SK-N-SH (cell line): ENCODE measurements around the gene LRRFIP2. TPM values are rescaled to one million over a fixed set of nuclear protein-coding genes. Genes with fewer than 3 reads are reported as not detected.

Experiments used
- CTCF ChIA-PET: fragments of 300-600, 350-600 bp; formaldehyde crosslinking; extraction: SDS; loops from one replicate; lab custom pipeline; 2021; lab: Yijun Ruan, JAX
- POLR2A ChIA-PET: fragments of 350-600 bp; sonication (Branson Sonifier 250); formaldehyde crosslinking; extraction: SDS; loops from one replicate; lab custom pipeline; 2020; ENCODE audit warnings: antibody characterized with exemption, inconsistent platforms; lab: Yijun Ruan, JAX
- DNase-seq: peaks from one replicate; pipeline ENCODE4 v3.0.0; 2012
- H2AFZ ChIP-seq: fragments of 200-600 bp; sonication (generic); 2 replicates; pipeline ENCODE4 v1.8.1; 2016; ENCODE audit warnings: antibody characterized with exemption, mild to moderate bottlenecking, low read depth
- H3F3A ChIP-seq: fragments of 200-600 bp; sonication (generic); replicated peaks from 2 replicates; pipeline ENCODE3; 2016; ENCODE audit warnings: antibody characterized with exemption, mild to moderate bottlenecking; ENCODE audit not compliant: insufficient read depth
- H3K27ac ChIP-seq, 2 experiments: fragments of 200-500 bp in 1 of 2; fragments of 200-600 bp in 1 of 2; sonication (Bioruptor generic) in 1 of 2; sonication (generic), shearing (Covaris generic) in 1 of 2; 2 replicates each; pipeline versions ENCODE4 v1.5.1 to v1.6.1; 2014 to 2016; ENCODE audit warnings: low read depth in 2 of 2, inconsistent platforms in 1 of 2, low read length in 1 of 2, mild to moderate bottlenecking in 1 of 2, mixed read lengths in 1 of 2
- H3K27me3 ChIP-seq: fragments of 200-600 bp; sonication (generic), shearing (Covaris generic); 2 replicates; pipeline ENCODE4 v1.6.1; 2016; ENCODE audit warnings: mixed run types; ENCODE audit not compliant: insufficient read depth
- H3K36me3 ChIP-seq, 2 experiments: fragments of 200-500 bp in 1 of 2; fragments of 200-600 bp in 1 of 2; sonication (Bioruptor generic) in 1 of 2; sonication (generic) in 1 of 2; replicated peaks in 1 of 2; 2 replicates each; pipeline versions ENCODE3 to v1.5.1; 2014 to 2016; ENCODE audit warnings: low read length in 1 of 2, mild to moderate bottlenecking in 1 of 2; ENCODE audit not compliant: insufficient read depth in 2 of 2, control insufficient read depth in 1 of 2
- H3K4me1 ChIP-seq, 2 experiments: fragments of 200-500 bp in 1 of 2; fragments of 200-600 bp in 1 of 2; sonication (Bioruptor generic) in 1 of 2; sonication (generic), shearing (Covaris generic) in 1 of 2; 2 replicates each; pipeline versions ENCODE4 v1.5.1 to v1.6.1; 2014 to 2016; ENCODE audit warnings: low read depth in 1 of 2, low read length in 1 of 2, mixed run types in 1 of 2; ENCODE audit not compliant: insufficient read depth in 2 of 2, control insufficient read depth in 1 of 2
- H3K4me2 ChIP-seq: fragments of 200-600 bp; sonication (generic), shearing (Covaris generic); 2 replicates; pipeline ENCODE4 v1.6.1; 2017; ENCODE audit warnings: mixed run types
- H3K4me3 ChIP-seq, 2 experiments: fragments of 200-500 bp in 1 of 2; fragments of 200-600 bp in 1 of 2; sonication (Bioruptor generic) in 1 of 2; sonication (generic), shearing (Covaris generic) in 1 of 2; 2 replicates each; pipeline versions ENCODE4 v1.5.1 to v1.8.1; 2014 to 2016; ENCODE audit warnings: low read depth in 2 of 2, inconsistent platforms in 1 of 2, low read length in 1 of 2, mild to moderate bottlenecking in 1 of 2, mixed read lengths in 1 of 2, moderate library complexity in 1 of 2
- H3K79me2 ChIP-seq: fragments of 200-600 bp; sonication (generic); 2 replicates; pipeline ENCODE4 v1.8.1; 2017; ENCODE audit warnings: mild to moderate bottlenecking; ENCODE audit not compliant: insufficient read depth
- H3K9ac ChIP-seq: fragments of 200-600 bp; sonication (generic); 2 replicates; pipeline ENCODE4 v1.6.1; 2017; ENCODE audit warnings: mixed run types
- H3K9me2 ChIP-seq: fragments of 200-600 bp; sonication (generic); 2 replicates; pipeline ENCODE4 v1.6.1; 2017; ENCODE audit warnings: mixed run types
- H3K9me3 ChIP-seq: fragments of 200-600 bp; sonication (generic); 2 replicates; pipeline ENCODE4 v1.6.1; 2017; ENCODE audit warnings: mixed run types, mild to moderate bottlenecking, moderate library complexity
- H4K20me1 ChIP-seq: fragments of 200-600 bp; sonication (generic); 2 replicates; pipeline ENCODE4 v1.6.1; 2017; ENCODE audit warnings: mild to moderate bottlenecking, mixed run types; ENCODE audit not compliant: insufficient read depth
- GABPA ChIP-seq: IDR thresholded peaks from 2 replicates; pipeline ENCODE4 v1.4.0; 2012; ENCODE audit warnings: low read depth, mild to moderate bottlenecking
- JUND ChIP-seq: IDR thresholded peaks from 2 replicates; pipeline ENCODE4 v1.4.0; 2012
- MAX ChIP-seq: IDR thresholded peaks from 2 replicates; pipeline ENCODE4 v1.4.0; 2012; ENCODE audit warnings: low read depth
- NFIC ChIP-seq: IDR thresholded peaks from 2 replicates; pipeline ENCODE4 v1.4.0; 2012; ENCODE audit warnings: borderline replicate concordance
- PBX3 ChIP-seq: IDR thresholded peaks from 2 replicates; pipeline ENCODE4; 2012
- POLR2AphosphoS5 ChIP-seq: IDR thresholded peaks from 2 replicates; pipeline ENCODE4 v1.6.1; 2012; ENCODE audit warnings: low read depth, low read length
- SIN3A ChIP-seq: IDR thresholded peaks from 2 replicates; pipeline ENCODE4 v1.6.1; 2012; ENCODE audit warnings: low read depth, mild to moderate bottlenecking, low read length, moderate library complexity, borderline replicate concordance
- TCF12 ChIP-seq: IDR thresholded peaks from 2 replicates; pipeline ENCODE4 v1.4.0; 2012
- TEAD4 ChIP-seq: IDR thresholded peaks from 2 replicates; pipeline ENCODE4 v1.4.0; 2012; ENCODE audit warnings: mild to moderate bottlenecking, borderline replicate concordance; ENCODE audit not compliant: insufficient read depth
- USF2 ChIP-seq: fragments of 150-350 bp; IDR thresholded peaks from 2 replicates; pipeline ENCODE4 v1.6.1; 2017; ENCODE audit warnings: antibody characterized with exemption, low read length, low read depth, borderline replicate concordance
- YY1 ChIP-seq: IDR thresholded peaks from 2 replicates; pipeline ENCODE4 v1.4.0; 2012; ENCODE audit warnings: low read depth, mild to moderate bottlenecking
- WGBS: methylation state at CpG from one replicate; pipeline ENCODE4 v1.1.6; 2017; ENCODE audit warnings: low lambda C conversion rate; 5-methylcytosine and 5-hydroxymethylcytosine counted together
- polyA plus RNA-seq, 3 experiments: library from polyadenylated mRNA; depleted of rRNA; stranded (reverse); fragments of >200 nt; gene quantifications; 2 replicates each; pipeline ENCODE4 v1.2.3, GENCODE V29; 2012
- TF ChIP-seq, protein P1 (sequence below): IDR thresholded peaks from 2 replicates; pipeline ENCODE4 v1.4.0; 2012; ENCODE audit warnings: low read depth, borderline replicate concordance

LRRFIP2 gene
- polyA plus RNA-seq, 1 of the 3 experiments (the other 2 are of a cell fraction) = 27.2 TPM

- TF ChIP-seq, protein P1, sequence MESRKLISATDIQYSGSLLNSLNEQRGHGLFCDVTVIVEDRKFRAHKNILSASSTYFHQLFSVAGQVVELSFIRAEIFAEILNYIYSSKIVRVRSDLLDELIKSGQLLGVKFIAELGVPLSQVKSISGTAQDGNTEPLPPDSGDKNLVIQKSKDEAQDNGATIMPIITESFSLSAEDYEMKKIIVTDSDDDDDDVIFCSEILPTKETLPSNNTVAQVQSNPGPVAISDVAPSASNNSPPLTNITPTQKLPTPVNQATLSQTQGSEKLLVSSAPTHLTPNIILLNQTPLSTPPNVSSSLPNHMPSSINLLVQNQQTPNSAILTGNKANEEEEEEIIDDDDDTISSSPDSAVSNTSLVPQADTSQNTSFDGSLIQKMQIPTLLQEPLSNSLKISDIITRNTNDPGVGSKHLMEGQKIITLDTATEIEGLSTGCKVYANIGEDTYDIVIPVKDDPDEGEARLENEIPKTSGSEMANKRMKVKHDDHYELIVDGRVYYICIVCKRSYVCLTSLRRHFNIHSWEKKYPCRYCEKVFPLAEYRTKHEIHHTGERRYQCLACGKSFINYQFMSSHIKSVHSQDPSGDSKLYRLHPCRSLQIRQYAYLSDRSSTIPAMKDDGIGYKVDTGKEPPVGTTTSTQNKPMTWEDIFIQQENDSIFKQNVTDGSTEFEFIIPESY = no peak
- TF ChIP-seq JUND = no peak
Measured at GRCh38 chr3:37173806-37174205, 576 bp downstream of the LRRFIP2 start (continued).

- Histone ChIP-seq H3K4me3 (no peak overlapping the region), H3K36me3 (peaks cover 12 to 31% of the 10 kb centered on the region in 2 experiments), H3K79me2 (peaks cover 99% of the 10 kb centered on the region)
- DNase-seq = no peak
- TF ChIP-seq YY1 = no peak
- TF ChIP-seq PBX3 = peak; percentile 29; the same call in 1 of the 2 replicates
- TF ChIP-seq, protein P1 = no peak
- no peak for TF ChIP-seq POLR2AphosphoS5
- no peak for TF ChIP-seq USF2
- no peak for TF ChIP-seq GABPA
- no peak for TF ChIP-seq NFIC
- TF ChIP-seq, all 33 proteins: peak for 1
- WGBS = 79% methylated on average over 4 of the region's 4 CpGs
- H3K27me3 ChIP-seq = no peaks in the 10 kb centered on the region
- H3F3A ChIP-seq = peaks cover 21% of the 10 kb centered on the region
- no peak overlapping the region for H3K9ac ChIP-seq
- no peak overlapping the region for H3K27ac ChIP-seq
- H3K9me3 ChIP-seq = no peaks in the 10 kb centered on the region
- no peak overlapping the region for H3K4me2 ChIP-seq
- peaks cover 9 to 23% of the 10 kb centered on the region in 2 experiments; a peak in 3 of 4 replicates for H3K4me1 ChIP-seq
- peaks cover 10% of the 10 kb centered on the region for H4K20me1 ChIP-seq
- no peaks in the 10 kb centered on the region for H3K9me2 ChIP-seq
- ChIA-PET CTCF (no interaction called here), POLR2A (no interaction called here)
- no peak overlapping the region for H2AFZ ChIP-seq
Measured at GRCh38 chr3:37171144-37171543, 3.2 kb downstream of the LRRFIP2 start.

DNA sequence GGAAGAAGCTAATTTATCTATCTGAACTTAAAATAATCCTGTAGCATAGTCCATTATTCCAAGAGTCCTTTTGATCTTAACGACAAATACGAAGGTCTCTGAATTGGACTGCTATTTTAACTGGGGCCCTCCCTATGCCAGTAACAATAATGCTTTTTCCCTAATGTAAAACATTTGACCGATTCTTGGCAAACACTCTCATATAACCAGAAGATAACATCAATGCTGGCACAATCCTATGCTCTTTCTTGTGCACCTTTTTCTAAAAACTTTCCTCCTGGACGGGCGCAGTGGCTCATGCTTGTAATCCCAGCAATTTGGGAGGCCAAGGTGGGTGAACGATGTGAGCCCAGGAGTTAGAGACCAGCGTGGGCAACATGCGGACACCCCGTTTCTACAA, 3.9 kb downstream of the LRRFIP2 start:
- H2AFZ ChIP-seq = no peak overlapping the region
- H3K9me2 ChIP-seq = no peaks in the 10 kb centered on the region
- H4K20me1 ChIP-seq = peaks cover 10% of the 10 kb centered on the region
- H3K4me2 ChIP-seq = no peak overlapping the region
- no peak overlapping the region for H3K4me3 ChIP-seq
- no peaks in the 10 kb centered on the region for H3K27me3 ChIP-seq
- H3K9ac ChIP-seq = no peak overlapping the region
- TF ChIP-seq TCF12 (peak; percentile 51), NFIC (peak; percentile 54; the same call in 1 of the 2 replicates), SIN3A (no peak), TEAD4 (no peak), MAX (peak; percentile 8; the same call in 1 of the 2 replicates), PBX3 (peak; percentile 34), POLR2AphosphoS5 (peak; percentile 32; the same call in 1 of the 2 replicates)
- H3K79me2 ChIP-seq = peaks cover 99% of the 10 kb centered on the region
- peaks cover 18% of the 10 kb centered on the region for H3F3A ChIP-seq
- peak overlapping the region; percentile 31 to 51; a peak in 2 of 4 replicates for H3K27ac ChIP-seq
- 77% methylated on average over 9 of the region's 9 CpGs for WGBS
- peaks cover 12 to 31% of the 10 kb centered on the region in 2 experiments for H3K36me3 ChIP-seq
- CTCF ChIA-PET = no interaction called here
- POLR2A ChIA-PET = no interaction called here
- no peak for DNase-seq
- no peaks in the 10 kb centered on the region for H3K9me3 ChIP-seq
- peaks cover 9 to 23% of the 10 kb centered on the region in 2 experiments; a peak in 3 of 4 replicates for H3K4me1 ChIP-seq
